SJCRH30 (cell line): ENCODE results near the gene ABCC8. TPM values are rescaled to one million over a fixed set of nuclear protein-coding genes. Genes with fewer than 3 reads are reported as not detected.

Experiments
- DNase-seq, 2 experiments: peaks; one replicate each; pipeline ENCODE4 v3.0.0-alpha.2; 2015 to 2020
- H3K27ac ChIP-seq: fragments of 250-450 bp; sonication (Bioruptor Pico); 2 replicates; pipeline ENCODE4 v1.5.1; 2020; ENCODE audit warnings: mild to moderate bottlenecking, moderate library complexity
- H3K27me3 ChIP-seq: fragments of 250-450 bp; sonication (Bioruptor Pico); 2 replicates; pipeline ENCODE4 v1.5.1; 2020; ENCODE audit warnings: mild to moderate bottlenecking, moderate library complexity
- H3K36me3 ChIP-seq: fragments of 250-450 bp; sonication (Bioruptor Pico); 2 replicates; pipeline ENCODE4 v1.5.1; 2020; ENCODE audit warnings: mild to moderate bottlenecking, moderate library complexity
- H3K4me1 ChIP-seq: fragments of 250-450 bp; sonication (Bioruptor Pico); 2 replicates; pipeline ENCODE4 v1.5.1; 2020; ENCODE audit warnings: mild to moderate bottlenecking, moderate library complexity
- H3K4me3 ChIP-seq: fragments of 250-450 bp; sonication (Bioruptor Pico); 2 replicates; pipeline ENCODE4 v1.5.1; 2020; ENCODE audit warnings: mild to moderate bottlenecking, moderate library complexity
- H3K9me3 ChIP-seq: fragments of 250-450 bp; sonication (Bioruptor Pico); replicated peaks from 2 replicates; pipeline ENCODE4 v1.5.1; 2020; ENCODE audit warnings: mild to moderate bottlenecking, moderate library complexity
- total RNA-seq: library from RNA; depleted of rRNA; stranded (reverse); fragments of >200 nt; shearing (Covaris generic); gene quantifications from 2 replicates; pipeline ENCODE4 v1.2.3, GENCODE V29; 2014

Gene ABCC8
- total RNA-seq, 1 experiment from 2014 or later, result not detected

GRCh38 chr11:17414992-17415391, 61.7 kb downstream of the ABCC8 start:
- Histone ChIP-seq H3K9me3 (no peaks in the 10 kb centered on the region), H3K27me3 (no peaks in the 10 kb centered on the region; the same call in 1 of the 2 replicates), H3K36me3 (no peaks in the 10 kb centered on the region), H3K27ac (no peak overlapping the region), H3K4me3 (no peak overlapping the region), H3K4me1 (no peaks in the 10 kb centered on the region)
- no peak for DNase-seq

GRCh38 chr11:17414317-17414737, 62.3 kb downstream of the ABCC8 start:
- Histone ChIP-seq H3K4me1 (no peaks in the 10 kb centered on the region), H3K9me3 (no peaks in the 10 kb centered on the region), H3K27me3 (no peaks in the 10 kb centered on the region; the same call in 1 of the 2 replicates), H3K27ac (no peak overlapping the region), H3K36me3 (no peaks in the 10 kb centered on the region), H3K4me3 (no peak overlapping the region)
- no peak for DNase-seq

GRCh38 chr11:17413414-17414316, 63.0 kb downstream of the ABCC8 start:
- no peaks in the 10 kb centered on the region for H3K36me3 ChIP-seq
- no peaks in the 10 kb centered on the region for H3K4me1 ChIP-seq
- H3K9me3 ChIP-seq, result no peaks in the 10 kb centered on the region
- no peak overlapping the region for H3K4me3 ChIP-seq
- no peaks in the 10 kb centered on the region; the same call in 1 of the 2 replicates for H3K27me3 ChIP-seq
- H3K27ac ChIP-seq, result no peak overlapping the region
- DNase-seq, result no peak

- Histone ChIP-seq H3K4me1 (no peaks in the 10 kb centered on the region), H3K27me3 (no peaks in the 10 kb centered on the region; the same call in 1 of the 2 replicates), H3K27ac (no peak overlapping the region), H3K9me3 (no peaks in the 10 kb centered on the region), H3K4me3 (no peak overlapping the region), H3K36me3 (no peaks in the 10 kb centered on the region)
- no peak for DNase-seq
Observed at GRCh38 chr11:17412488-17413180, 64.0 kb downstream of the ABCC8 start.

- Histone ChIP-seq H3K27me3 (no peaks in the 10 kb centered on the region), H3K4me1 (no peaks in the 10 kb centered on the region), H3K36me3 (no peaks in the 10 kb centered on the region), H3K9me3 (no peaks in the 10 kb centered on the region), H3K4me3 (no peak overlapping the region), H3K27ac (no peak overlapping the region)
- no peak for DNase-seq
Observed at GRCh38 chr11:17411418-17411817, 65.2 kb downstream of the ABCC8 start.

GRCh38 chr11:17410606-17411379, 65.9 kb downstream of the ABCC8 start:
- H3K36me3 ChIP-seq, result no peaks in the 10 kb centered on the region
- no peak overlapping the region for H3K4me3 ChIP-seq
- no peak for DNase-seq
- peaks cover 4% of the 10 kb centered on the region for H3K4me1 ChIP-seq
- no peak overlapping the region for H3K27ac ChIP-seq
- no peaks in the 10 kb centered on the region for H3K9me3 ChIP-seq
- no peaks in the 10 kb centered on the region for H3K27me3 ChIP-seq

GRCh38 chr11:17408641-17409040, 68.0 kb downstream of the ABCC8 start:
- Histone ChIP-seq H3K9me3 (no peaks in the 10 kb centered on the region), H3K27ac (no peak overlapping the region)

GRCh38 chr11:17408026-17408425, 68.6 kb downstream of the ABCC8 start:
- Histone ChIP-seq H3K4me3 (no peak overlapping the region), H3K9me3 (no peaks in the 10 kb centered on the region), H3K27ac (no peak overlapping the region)

More at GRCh38 chr11:17408641-17409040, 68.0 kb downstream of the ABCC8 start:
- H3K4me3 ChIP-seq, result no peak overlapping the region
- H3K36me3 ChIP-seq, result no peaks in the 10 kb centered on the region
- H3K27me3 ChIP-seq, result no peaks in the 10 kb centered on the region
- DNase-seq, result no peak
- H3K4me1 ChIP-seq, result peaks cover 20% of the 10 kb centered on the region

GRCh38 chr11:17407575-17407974, 69.1 kb downstream of the ABCC8 start:
- Histone ChIP-seq H3K4me3 (no peak overlapping the region), H3K9me3 (no peaks in the 10 kb centered on the region), H3K36me3 (no peaks in the 10 kb centered on the region), H3K27ac (no peak overlapping the region), H3K4me1 (peaks cover 21% of the 10 kb centered on the region), H3K27me3 (no peaks in the 10 kb centered on the region)
- DNase-seq, result peak in 1 of 2 experiments; percentile 32

More at GRCh38 chr11:17408026-17408425, 68.6 kb downstream of the ABCC8 start:
- peaks cover 21% of the 10 kb centered on the region for H3K4me1 ChIP-seq
- H3K27me3 ChIP-seq, result no peaks in the 10 kb centered on the region
- no peak for DNase-seq
- H3K36me3 ChIP-seq, result no peaks in the 10 kb centered on the region

GRCh38 chr11:17406818-17407149, 69.9 kb downstream of the ABCC8 start:
- Histone ChIP-seq H3K27ac (no peak overlapping the region), H3K4me3 (no peak overlapping the region), H3K36me3 (no peaks in the 10 kb centered on the region), H3K4me1 (peaks cover 21% of the 10 kb centered on the region), H3K9me3 (no peaks in the 10 kb centered on the region), H3K27me3 (no peaks in the 10 kb centered on the region)
- no peak for DNase-seq

- no peak overlapping the region for H3K27ac ChIP-seq
- H3K4me3 ChIP-seq, result no peak overlapping the region
- peaks cover 21% of the 10 kb centered on the region for H3K4me1 ChIP-seq
- no peaks in the 10 kb centered on the region for H3K9me3 ChIP-seq
- no peaks in the 10 kb centered on the region for H3K27me3 ChIP-seq
- H3K36me3 ChIP-seq, result no peaks in the 10 kb centered on the region
- DNase-seq, result no peak
Observed at GRCh38 chr11:17406082-17406817, 70.4 kb downstream of the ABCC8 start.

GRCh38 chr11:17405232-17406005, 71.2 kb downstream of the ABCC8 start:
- Histone ChIP-seq H3K4me3 (no peak overlapping the region), H3K36me3 (no peaks in the 10 kb centered on the region), H3K27ac (no peak overlapping the region), H3K9me3 (no peaks in the 10 kb centered on the region), H3K4me1 (peaks cover 21% of the 10 kb centered on the region), H3K27me3 (no peaks in the 10 kb centered on the region)
- DNase-seq, result peak; percentile 80 to 86

- DNase-seq, result peak; percentile 40 to 42
- Histone ChIP-seq H3K4me3 (no peak overlapping the region), H3K36me3 (no peaks in the 10 kb centered on the region), H3K4me1 (peaks cover 21% of the 10 kb centered on the region), H3K9me3 (no peaks in the 10 kb centered on the region), H3K27ac (no peak overlapping the region), H3K27me3 (no peaks in the 10 kb centered on the region)
Observed at GRCh38 chr11:17403980-17404759, 72.5 kb downstream of the ABCC8 start.
